ENCODE data around the gene SYNE2.

SYNE2 gene

DNA sequence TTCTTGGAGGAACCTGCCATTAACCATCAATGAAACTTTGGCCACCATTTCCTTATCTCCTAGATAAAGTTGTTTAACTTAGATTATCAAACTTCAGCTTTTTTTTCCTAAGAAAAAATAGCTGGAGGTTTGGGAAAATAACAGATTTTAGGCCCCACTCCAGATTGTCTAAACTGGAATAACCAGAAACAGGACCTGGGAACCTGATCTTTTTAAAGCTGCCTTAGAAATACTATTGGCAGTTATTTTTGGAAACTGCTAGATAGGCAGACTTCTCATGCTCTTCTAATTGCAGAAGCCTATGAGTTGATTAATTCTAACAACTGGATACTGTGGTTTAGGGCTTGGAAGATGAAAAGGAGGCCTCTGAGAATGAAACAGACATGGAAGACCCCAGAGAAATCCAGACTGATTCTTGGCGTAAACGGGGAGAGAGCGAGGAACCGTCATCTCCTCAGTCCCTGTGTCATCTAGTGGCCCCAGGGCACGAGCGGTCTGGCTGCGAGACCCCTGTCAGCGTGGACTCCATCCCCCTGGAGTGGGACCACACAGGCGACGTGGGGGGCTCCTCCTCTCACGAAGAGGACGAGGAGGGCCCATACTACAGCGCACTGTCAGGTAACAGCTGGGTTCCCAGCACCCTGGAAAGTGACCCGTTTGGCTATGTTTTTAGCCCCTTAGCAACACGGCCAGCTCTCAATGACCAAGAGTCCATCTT lies 361.2 kb downstream of the SYNE2 start:
- TF ChIP-seq CEBPB (IDR thresholded peaks at IDR 0.05): no peak
- no peak for TF ChIP-seq ZBTB7A (IDR thresholded peaks at IDR 0.05; ENCODE audit: low read depth)
- no peak for TF ChIP-seq YY1 (IDR thresholded peaks at IDR 0.05; ENCODE audit: low read depth)
- TF ChIP-seq RAD21 (IDR thresholded peaks at IDR 0.05; ENCODE audit: low read depth): no peak
- no peak for TF ChIP-seq TCF12 (IDR thresholded peaks at IDR 0.05; ENCODE audit: low read depth)
- no peak for TF ChIP-seq FOXM1 (IDR thresholded peaks at IDR 0.05; ENCODE audit: borderline replicate concordance, low read depth)

DNA sequence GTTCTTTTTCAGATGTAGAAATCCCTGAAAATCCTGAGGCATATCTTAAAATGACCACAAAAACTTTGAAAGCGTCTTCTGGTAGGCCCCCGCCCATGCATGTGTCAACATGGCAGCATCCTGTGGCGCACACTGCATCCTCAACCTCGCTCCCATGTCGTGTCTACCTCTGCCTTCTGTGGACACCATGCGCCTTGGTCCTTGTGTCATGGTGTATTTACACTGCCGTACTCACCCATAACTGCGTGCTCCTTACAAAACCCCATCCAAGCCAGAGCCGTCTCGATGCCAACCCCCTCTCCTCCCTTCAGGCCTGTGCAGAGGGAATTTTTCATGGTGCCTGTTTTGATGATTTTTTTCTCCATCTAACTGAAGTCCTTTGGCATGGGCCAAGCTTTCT lies 362.5 kb downstream of the SYNE2 start:
- no peak for TF ChIP-seq NFIC (IDR thresholded peaks at IDR 0.05)
- TF ChIP-seq RAD21 (IDR thresholded peaks at IDR 0.05; ENCODE audit: low read depth): no peak
- no peak for TF ChIP-seq REST (IDR thresholded peaks at IDR 0.05; ENCODE audit: low read depth)
- no peak for TF ChIP-seq MAX (IDR thresholded peaks at IDR 0.05)
- TF ChIP-seq TAF1 (IDR thresholded peaks at IDR 0.05; ENCODE audit: low read depth): no peak
- no peak for TF ChIP-seq CEBPB (IDR thresholded peaks at IDR 0.05)
- no peak for TF ChIP-seq EGR1 (IDR thresholded peaks at IDR 0.05)
- no peak for TF ChIP-seq CREB1 (IDR thresholded peaks at IDR 0.05; ENCODE audit: low read depth)
- TF ChIP-seq FOXM1 (IDR thresholded peaks at IDR 0.05; ENCODE audit: borderline replicate concordance, low read depth): no peak
- TF ChIP-seq, protein P1, sequence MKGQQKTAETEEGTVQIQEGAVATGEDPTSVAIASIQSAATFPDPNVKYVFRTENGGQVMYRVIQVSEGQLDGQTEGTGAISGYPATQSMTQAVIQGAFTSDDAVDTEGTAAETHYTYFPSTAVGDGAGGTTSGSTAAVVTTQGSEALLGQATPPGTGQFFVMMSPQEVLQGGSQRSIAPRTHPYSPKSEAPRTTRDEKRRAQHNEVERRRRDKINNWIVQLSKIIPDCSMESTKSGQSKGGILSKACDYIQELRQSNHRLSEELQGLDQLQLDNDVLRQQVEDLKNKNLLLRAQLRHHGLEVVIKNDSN (IDR thresholded peaks at IDR 0.05): no peak
- no peak for TF ChIP-seq ZBTB7A (IDR thresholded peaks at IDR 0.05; ENCODE audit: low read depth)
- TF ChIP-seq TCF12 (IDR thresholded peaks at IDR 0.05; ENCODE audit: low read depth): no peak

DNA sequence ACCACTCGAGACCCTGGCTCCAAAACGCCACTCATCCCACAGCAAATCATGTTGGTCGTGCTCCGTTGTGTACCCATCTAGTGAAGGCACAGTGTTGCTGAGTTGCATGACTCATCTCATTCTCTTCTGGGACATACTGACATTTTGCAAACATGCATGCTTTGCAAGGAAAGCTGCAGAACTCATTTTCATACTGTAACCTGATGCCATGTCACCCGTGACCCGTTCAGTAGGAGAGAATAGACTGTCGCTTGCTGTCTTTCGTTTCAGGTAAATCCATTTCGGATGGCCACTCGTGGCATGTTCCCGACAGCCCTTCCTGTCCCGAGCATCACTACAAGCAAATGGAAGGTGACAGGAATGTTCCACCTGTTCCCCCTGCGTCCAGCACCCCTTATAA lies 363.2 kb downstream of the SYNE2 start:
- TF ChIP-seq FOXM1 (IDR thresholded peaks at IDR 0.05; ENCODE audit: borderline replicate concordance, low read depth): no peak

DNA sequence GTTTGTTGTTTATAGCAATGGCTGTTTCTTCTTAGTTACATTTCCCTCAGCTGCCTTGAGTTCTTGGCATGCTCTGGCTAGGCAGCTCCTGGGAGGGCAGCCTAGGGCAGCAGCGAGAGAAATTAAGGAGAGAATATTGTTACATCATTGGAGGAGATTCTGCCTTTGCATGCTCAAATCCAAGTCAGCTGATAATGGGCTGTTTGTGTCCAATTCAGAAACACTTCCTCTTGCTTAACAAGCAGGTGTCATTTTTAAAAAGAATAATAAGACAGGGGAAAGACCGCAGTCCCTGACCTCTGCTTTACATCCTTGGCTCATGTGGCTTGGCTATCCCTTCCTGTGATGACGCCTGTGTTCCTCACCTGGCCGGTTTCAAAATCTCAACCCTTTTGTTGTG lies 364.5 kb downstream of the SYNE2 start:
- TF ChIP-seq CEBPB (IDR thresholded peaks at IDR 0.05): no peak
- TF ChIP-seq FOXM1 (IDR thresholded peaks at IDR 0.05; ENCODE audit: borderline replicate concordance, low read depth): no peak
- TF ChIP-seq EP300 (IDR thresholded peaks at IDR 0.05; ENCODE audit: borderline replicate concordance): no peak
- TF ChIP-seq YY1 (IDR thresholded peaks at IDR 0.05; ENCODE audit: low read depth): no peak
- no peak for TF ChIP-seq CREB1 (IDR thresholded peaks at IDR 0.05; ENCODE audit: low read depth)
- TF ChIP-seq, protein P1 (IDR thresholded peaks at IDR 0.05): no peak
- no peak for TF ChIP-seq TAF1 (IDR thresholded peaks at IDR 0.05; ENCODE audit: low read depth)
- no peak for TF ChIP-seq RAD21 (IDR thresholded peaks at IDR 0.05; ENCODE audit: low read depth)
- no peak for TF ChIP-seq NFIC (IDR thresholded peaks at IDR 0.05)
- TF ChIP-seq MAX (IDR thresholded peaks at IDR 0.05): no peak
- TF ChIP-seq REST (IDR thresholded peaks at IDR 0.05; ENCODE audit: low read depth): no peak
- no peak for TF ChIP-seq TCF12 (IDR thresholded peaks at IDR 0.05; ENCODE audit: low read depth)
- no peak for TF ChIP-seq EGR1 (IDR thresholded peaks at IDR 0.05)
- TF ChIP-seq ZBTB7A (IDR thresholded peaks at IDR 0.05; ENCODE audit: low read depth): no peak
- no peak for TF ChIP-seq TEAD4 (IDR thresholded peaks at IDR 0.05)

DNA sequence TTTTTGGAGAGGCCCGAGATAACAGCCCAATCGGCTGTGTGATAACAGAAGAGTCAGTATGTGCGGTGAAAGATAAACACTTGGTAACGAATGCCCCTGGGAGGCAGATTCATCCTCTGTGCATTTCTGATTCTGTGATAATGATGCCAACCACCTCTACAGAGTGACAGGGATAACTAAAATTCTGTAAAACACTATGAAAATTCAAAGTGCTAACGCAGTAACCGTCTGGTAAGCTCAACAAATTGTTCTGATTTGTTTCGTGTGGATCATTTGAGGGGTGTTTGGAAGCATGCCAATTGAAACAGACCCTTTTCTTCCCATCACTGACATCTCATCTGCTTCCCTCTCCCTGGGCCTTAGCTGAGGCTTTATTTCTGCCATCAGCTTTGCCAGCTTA lies 365.0 kb downstream of the SYNE2 start:
- TF ChIP-seq NFIC (IDR thresholded peaks at IDR 0.05) (no peak), CEBPB (IDR thresholded peaks at IDR 0.05) (no peak), RAD21 (IDR thresholded peaks at IDR 0.05; ENCODE audit: low read depth) (no peak), TAF1 (IDR thresholded peaks at IDR 0.05; ENCODE audit: low read depth) (no peak), TCF12 (IDR thresholded peaks at IDR 0.05; ENCODE audit: low read depth) (no peak), ZBTB7A (IDR thresholded peaks at IDR 0.05; ENCODE audit: low read depth) (no peak), EGR1 (IDR thresholded peaks at IDR 0.05) (no peak), MAX (IDR thresholded peaks at IDR 0.05) (no peak), EP300 (IDR thresholded peaks at IDR 0.05; ENCODE audit: borderline replicate concordance) (no peak), TEAD4 (IDR thresholded peaks at IDR 0.05) (no peak), FOXM1 (IDR thresholded peaks at IDR 0.05; ENCODE audit: borderline replicate concordance, low read depth) (no peak), REST (IDR thresholded peaks at IDR 0.05; ENCODE audit: low read depth) (no peak)
- TF ChIP-seq, protein P1 (IDR thresholded peaks at IDR 0.05): no peak

Measured in Ishikawa (cell line).